IMR-90 (cell line): ENCODE measurements around the gene CFAP126. TPM values are rescaled to one million over a fixed set of nuclear protein-coding genes. Genes with fewer than 3 reads are reported as not detected.

Source experiments
- ATAC-seq: fragments of 200-7000 bp; cut with Tn5 transposase; 2 replicates; pipeline ENCODE4 v1.9.1; 2020; ENCODE audit warnings: low read depth, mild to moderate bottlenecking, moderate library complexity
- BruUV-seq: library from RNA; stranded (reverse); fragments of 400-500 nt; replicated peaks from 2 replicates; lab custom pipeline; 2021; lab: Mats Ljungman, UMichigan
- CTCF ChIA-PET: fragments of 300-600 bp; formaldehyde crosslinking; extraction: SDS; loops from one replicate; lab custom pipeline; 2021; ENCODE audit warnings: antibody characterized with exemption; lab: Yijun Ruan, JAX
- POLR2A ChIA-PET: fragments of 300-600 bp; sonication (Branson Sonifier 250); formaldehyde crosslinking; loops from one replicate; lab custom pipeline; 2022; ENCODE audit warnings: antibody characterized with exemption; ENCODE audit not compliant: unreplicated experiment; lab: Charles Lee
- DNase-seq: peaks from one replicate; pipeline ENCODE4 v3.0.0; 2013
- H2AFZ ChIP-seq: replicated peaks from 2 replicates; pipeline ENCODE3; 2013; ENCODE audit warnings: low read length, mild to moderate bottlenecking; ENCODE audit not compliant: poor library complexity
- H2AK5ac ChIP-seq: 2 replicates; pipeline ENCODE4 v1.6.1; 2013; ENCODE audit warnings: low read depth, low read length, inconsistent platforms
- H2AK9ac ChIP-seq: replicated peaks from 2 replicates; pipeline ENCODE3; 2013; ENCODE audit warnings: mild to moderate bottlenecking, low read depth, low read length, moderate library complexity; ENCODE audit not compliant: poor library complexity
- H2BK120ac ChIP-seq: 2 replicates; pipeline ENCODE4 v1.6.1; 2013; ENCODE audit warnings: low read depth, low read length, inconsistent platforms
- H2BK15ac ChIP-seq: 3 replicates; pipeline ENCODE4 v1.6.1; 2013; ENCODE audit warnings: low read depth, low read length, inconsistent platforms
- H2BK20ac ChIP-seq: 2 replicates; pipeline ENCODE4 v1.6.1; 2013; ENCODE audit warnings: low read depth, mild to moderate bottlenecking, inconsistent platforms, low read length, moderate library complexity
- H2BK5ac ChIP-seq: 2 replicates; pipeline ENCODE4 v1.6.1; 2013; ENCODE audit warnings: mild to moderate bottlenecking, low read depth, low read length, inconsistent platforms; ENCODE audit not compliant: poor library complexity, severe bottlenecking
- H3K14ac ChIP-seq: replicated peaks from 2 replicates; pipeline ENCODE4 v1.6.1; 2013; ENCODE audit warnings: low read depth, low read length, inconsistent platforms
- H3K18ac ChIP-seq: 2 replicates; pipeline ENCODE4 v1.6.1; 2013; ENCODE audit warnings: low read depth, low read length, control low read depth
- H3K23ac ChIP-seq: 2 replicates; pipeline ENCODE4 v1.6.1; 2013; ENCODE audit warnings: low read depth, low read length, inconsistent platforms
- H3K27ac ChIP-seq: 2 replicates; pipeline ENCODE4 v1.5.1; 2013; ENCODE audit warnings: mild to moderate bottlenecking, control low read depth, low read length; ENCODE audit not compliant: insufficient read depth
- H3K27me3 ChIP-seq: 2 replicates; pipeline ENCODE4 v1.6.1; 2013; ENCODE audit warnings: low read length; ENCODE audit not compliant: control insufficient read depth, insufficient read depth
- H3K36me3 ChIP-seq: 2 replicates; pipeline ENCODE4 v1.6.1; 2013; ENCODE audit warnings: low read length, mixed read lengths; ENCODE audit not compliant: control insufficient read depth, insufficient read depth
- H3K4ac ChIP-seq: 2 replicates; pipeline ENCODE4 v1.6.1; 2013; ENCODE audit warnings: low read depth, low read length, inconsistent platforms
- H3K4me1 ChIP-seq: 2 replicates; pipeline ENCODE4 v1.6.1; 2013; ENCODE audit warnings: low read length, mixed read lengths; ENCODE audit not compliant: control insufficient read depth, insufficient read depth
- H3K4me2 ChIP-seq: 2 replicates; pipeline ENCODE4 v1.6.1; 2013; ENCODE audit warnings: low read depth, mild to moderate bottlenecking, control low read depth, low read length, moderate library complexity
- H3K4me3 ChIP-seq: 2 replicates; pipeline ENCODE4 v1.5.1; 2013; ENCODE audit warnings: low read depth, mild to moderate bottlenecking, control low read depth, low read length, moderate library complexity; ENCODE audit not compliant: insufficient read depth
- H3K56ac ChIP-seq: 2 replicates; pipeline ENCODE4 v1.6.1; 2013; ENCODE audit warnings: low read length, inconsistent platforms; ENCODE audit not compliant: insufficient read depth; ENCODE audit errors: extremely low read depth
- H3K79me1 ChIP-seq, 2 experiments: 2 replicates each; pipeline ENCODE4 v1.6.1; 2013; ENCODE audit warnings: low read length in 2 of 2, inconsistent platforms in 1 of 2, low read depth in 1 of 2
- H3K9ac ChIP-seq: 2 replicates; pipeline ENCODE4 v1.6.1; 2013; ENCODE audit warnings: low read depth, low read length, control low read depth
- H3K9me1 ChIP-seq: 2 replicates; pipeline ENCODE4 v1.6.1; 2013; ENCODE audit warnings: low read length, inconsistent platforms; ENCODE audit not compliant: insufficient read depth
- H3K9me3 ChIP-seq: 2 replicates; pipeline ENCODE4 v1.6.1; 2013; ENCODE audit warnings: low read length; ENCODE audit not compliant: control insufficient read depth, insufficient read depth
- H4K20me1 ChIP-seq: 2 replicates; pipeline ENCODE4 v1.6.1; 2013; ENCODE audit warnings: low read length, inconsistent platforms; ENCODE audit not compliant: insufficient read depth
- H4K5ac ChIP-seq: 2 replicates; pipeline ENCODE4 v1.6.1; 2013; ENCODE audit warnings: mild to moderate bottlenecking, low read depth, low read length, control low read depth
- H4K8ac ChIP-seq, 2 experiments: 2 replicates each; pipeline ENCODE4 v1.6.1; 2013; ENCODE audit warnings: low read depth in 2 of 2, low read length in 2 of 2, control low read depth in 1 of 2, inconsistent platforms in 1 of 2
- H4K91ac ChIP-seq: 2 replicates; pipeline ENCODE4 v1.6.1; 2013; ENCODE audit warnings: low read depth, low read length, inconsistent platforms; ENCODE audit not compliant: insufficient read depth
- BHLHE40 ChIP-seq: fragments of 150-350 bp; IDR thresholded peaks from 2 replicates; pipeline ENCODE4 v1.6.1; 2016; ENCODE audit warnings: mild to moderate bottlenecking, low read depth, low read length
- CEBPB ChIP-seq: IDR thresholded peaks from 2 replicates; pipeline ENCODE4 v1.6.1; 2012; ENCODE audit warnings: low read depth, low read length, improper control_type of control experiment
- CHD1 ChIP-seq: IDR thresholded peaks from 2 replicates; pipeline ENCODE4 v1.6.1; 2012; ENCODE audit warnings: low read depth, low read length, improper control_type of control experiment
- ELK1 ChIP-seq: fragments of 150-350 bp; IDR thresholded peaks from 2 replicates; pipeline ENCODE4 v1.6.1; 2016; ENCODE audit warnings: low read depth, mild to moderate bottlenecking, low read length, moderate library complexity, borderline replicate concordance
- FOS ChIP-seq: fragments of 150-350 bp; IDR thresholded peaks from 2 replicates; pipeline ENCODE4 v1.6.1; 2016; ENCODE audit warnings: low read depth, low read length
- MAFK ChIP-seq: IDR thresholded peaks from 2 replicates; pipeline ENCODE4 v1.6.1; 2012; ENCODE audit warnings: low read depth, low read length, improper control_type of control experiment
- MAZ ChIP-seq: IDR thresholded peaks from 2 replicates; pipeline ENCODE4 v1.6.1; 2012; ENCODE audit warnings: low read depth, mild to moderate bottlenecking, low read length, improper control_type of control experiment, moderate library complexity, borderline replicate concordance
- POLR2A ChIP-seq: IDR thresholded peaks from 2 replicates; pipeline ENCODE4 v1.6.1; 2012; ENCODE audit warnings: mild to moderate bottlenecking, low read depth, low read length
- RAD21 ChIP-seq: IDR thresholded peaks from 2 replicates; pipeline ENCODE4 v1.6.1; 2012; ENCODE audit warnings: low read length, improper control_type of control experiment
- RCOR1 ChIP-seq: IDR thresholded peaks from 2 replicates; pipeline ENCODE4 v1.6.1; 2012; ENCODE audit warnings: mild to moderate bottlenecking, low read length, improper control_type of control experiment; ENCODE audit not compliant: insufficient replicate concordance
- RFX5 ChIP-seq: IDR thresholded peaks from 2 replicates; pipeline ENCODE4 v1.8.0; 2012; ENCODE audit warnings: low read depth, mild to moderate bottlenecking, low read length, moderate library complexity
- SMC3 ChIP-seq: fragments of 150-350 bp; IDR thresholded peaks from 2 replicates; pipeline ENCODE4 v1.6.1; 2016; ENCODE audit warnings: low read depth, mild to moderate bottlenecking, antibody characterized with exemption, low read length, moderate library complexity
- WGBS, 2 experiments: methylation state at CpG; one replicate each; pipeline versions ENCODE4 v1.1.5 to v1.1.7; 2013; ENCODE audit warnings: missing lambda C conversion rate in 2 of 2; ENCODE audit not compliant: insufficient read length in 1 of 2; ENCODE audit errors: extremely low coverage in 2 of 2; 5-methylcytosine and 5-hydroxymethylcytosine counted together
- dilution Hi-C: fragments of 300-500 bp; cut with HindIII; formaldehyde crosslinking; loops from one replicate; pipeline ENCODE4 v1.14.3; 2018; ENCODE audit warnings: low sequenced_read_pairs; ENCODE audit not compliant: unreplicated experiment
- in situ Hi-C: fragments of 300-500 bp; cut with MboI; formaldehyde crosslinking; loops from 3 replicates; pipeline ENCODE4 v1.14.3; 2019; ENCODE audit warnings: low sequenced_read_pairs, inconsistent platforms, mixed read lengths
- intact Hi-C: fragments of 100-400 bp; cut with micrococcal nuclease; formaldehyde crosslinking; loops from 2 replicates; pipeline ENCODE4 v1.10.0; 2022
- polyA plus RNA-seq, 3 experiments: library from polyadenylated mRNA; depleted of rRNA; stranded (reverse); fragments of >200 nt; gene quantifications; 2 replicates each; pipeline ENCODE4 v1.2.3, GENCODE V29; 2012; ENCODE audit warnings: low replicate concordance in 1 of 3
- total RNA-seq: library from RNA; depleted of rRNA; stranded (reverse); fragments of >200 nt; gene quantifications from 2 replicates; pipeline ENCODE4 v1.2.3, GENCODE V29; 2012
- TF ChIP-seq, protein P1 (sequence below): conservative IDR thresholded peaks from 2 replicates; pipeline ENCODE4 v1.5.1; 2012; ENCODE audit warnings: mild to moderate bottlenecking, low read depth, low read length, improper control_type of control experiment
- TF ChIP-seq, protein P2 (sequence below): fragments of 150-350 bp; IDR thresholded peaks from 2 replicates; pipeline ENCODE4 v1.6.1; 2017; ENCODE audit warnings: mild to moderate bottlenecking, antibody characterized with exemption, low read length, low read depth

Gene CFAP126
- total and polyA plus RNA-seq, 2 of the 4 experiments (the other 2 are of a cell fraction) = not detected

- Histone ChIP-seq H3K14ac (peak overlapping the region; percentile 96), H4K20me1 (no peaks in the 10 kb centered on the region), H2AK9ac (peak overlapping the region; percentile 47), H3K9me1 (0 out of 2 replicates have a peak, but pooled peaks cover 2% of the 10 kb centered on the region), H3K23ac (peak overlapping the region; percentile 80), H3K4me2 (peak overlapping the region; percentile 75), H3K4me3 (peak overlapping the region; percentile 70), H2BK120ac (peak overlapping the region; percentile 23; the same call in 1 of the 2 replicates), H3K9ac (peak overlapping the region; percentile 84), H4K91ac (peak overlapping the region; percentile 84), H3K56ac (peak overlapping the region; percentile 93), H3K4me1 (no peaks in the 10 kb centered on the region), H2BK15ac (peak overlapping the region; percentile 72; the same call in 1 of the 3 replicates), H2BK5ac (peak overlapping the region; percentile 70), H3K18ac (peak overlapping the region; percentile 57), H3K27ac (peak overlapping the region; percentile 83), H3K4ac (peak overlapping the region; percentile 91), H3K27me3 (no peaks in the 10 kb centered on the region), H3K36me3 (no peaks in the 10 kb centered on the region), H2BK20ac (no peak overlapping the region), H4K8ac (peak overlapping the region; percentile 98 to 99), H3K9me3 (no peaks in the 10 kb centered on the region), H3K79me1 (no peaks in the 10 kb centered on the region), H4K5ac (peak overlapping the region; percentile 96), H2AK5ac (no peak overlapping the region), H2AFZ (peak overlapping the region; percentile 90)
- ChIA-PET CTCF (no interaction called here), POLR2A (no interaction called here)
- dilution Hi-C loops = no loop called here
- in situ Hi-C loops = no loop called here
- 0% methylated on average over 14 of the region's 53 CpGs; no CpG with 5 or more reads in 1 of the 2 experiments for WGBS, 2 experiments
- DNase-seq = peak; percentile 91
- ATAC-seq = peak; percentile 94
- intact Hi-C loops = no loop called here
- BruUV-seq = no TSS peak
- TF ChIP-seq CEBPB (no peak), MAZ (peak; percentile 6; the same call in 1 of the 2 replicates), ELK1 (no peak), MAFK (no peak), POLR2A (peak; percentile 83), FOS (peak; percentile 92), RFX5 (no peak), CHD1 (peak; percentile 91; the same call in 1 of the 2 replicates), RAD21 (peak; percentile 23; the same call in 1 of the 2 replicates), SMC3 (no peak), BHLHE40 (peak; percentile 68), RCOR1 (no peak)
- TF ChIP-seq, protein P1, sequence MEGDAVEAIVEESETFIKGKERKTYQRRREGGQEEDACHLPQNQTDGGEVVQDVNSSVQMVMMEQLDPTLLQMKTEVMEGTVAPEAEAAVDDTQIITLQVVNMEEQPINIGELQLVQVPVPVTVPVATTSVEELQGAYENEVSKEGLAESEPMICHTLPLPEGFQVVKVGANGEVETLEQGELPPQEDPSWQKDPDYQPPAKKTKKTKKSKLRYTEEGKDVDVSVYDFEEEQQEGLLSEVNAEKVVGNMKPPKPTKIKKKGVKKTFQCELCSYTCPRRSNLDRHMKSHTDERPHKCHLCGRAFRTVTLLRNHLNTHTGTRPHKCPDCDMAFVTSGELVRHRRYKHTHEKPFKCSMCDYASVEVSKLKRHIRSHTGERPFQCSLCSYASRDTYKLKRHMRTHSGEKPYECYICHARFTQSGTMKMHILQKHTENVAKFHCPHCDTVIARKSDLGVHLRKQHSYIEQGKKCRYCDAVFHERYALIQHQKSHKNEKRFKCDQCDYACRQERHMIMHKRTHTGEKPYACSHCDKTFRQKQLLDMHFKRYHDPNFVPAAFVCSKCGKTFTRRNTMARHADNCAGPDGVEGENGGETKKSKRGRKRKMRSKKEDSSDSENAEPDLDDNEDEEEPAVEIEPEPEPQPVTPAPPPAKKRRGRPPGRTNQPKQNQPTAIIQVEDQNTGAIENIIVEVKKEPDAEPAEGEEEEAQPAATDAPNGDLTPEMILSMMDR = peak; percentile 45
- TF ChIP-seq, protein P2, sequence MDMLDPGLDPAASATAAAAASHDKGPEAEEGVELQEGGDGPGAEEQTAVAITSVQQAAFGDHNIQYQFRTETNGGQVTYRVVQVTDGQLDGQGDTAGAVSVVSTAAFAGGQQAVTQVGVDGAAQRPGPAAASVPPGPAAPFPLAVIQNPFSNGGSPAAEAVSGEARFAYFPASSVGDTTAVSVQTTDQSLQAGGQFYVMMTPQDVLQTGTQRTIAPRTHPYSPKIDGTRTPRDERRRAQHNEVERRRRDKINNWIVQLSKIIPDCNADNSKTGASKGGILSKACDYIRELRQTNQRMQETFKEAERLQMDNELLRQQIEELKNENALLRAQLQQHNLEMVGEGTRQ = no peak
Measured at GRCh38 chr1:161399257-161399998, 31.8 kb upstream of the CFAP126 start.
